Astrocyte of the cerebellum (primary cell): Measurements from ENCODE around the gene JKAMP.
"Not testable (repeated sequence)": the region's sequence is repeated elsewhere in the genome, so short reads cannot be mapped to it uniquely, and the experiment has no call there.

Experiments
- DNase-seq: peaks from one replicate; pipeline ENCODE4 v3.0.0-alpha.2; 2011; ENCODE audit warnings: low read depth
- H3K4me3 ChIP-seq: 2 replicates; pipeline ENCODE4 v1.5.1; 2011; ENCODE audit warnings: mild to moderate bottlenecking, low read depth, low read length, moderate library complexity
- CTCF ChIP-seq: IDR thresholded peaks from 2 replicates; pipeline ENCODE4 v1.5.1; 2012; ENCODE audit warnings: low read length, low read depth, moderate library complexity, mild to moderate bottlenecking; ENCODE audit errors: missing control alignments
- in situ Hi-C: cut with HindIII; loops from 2 replicates; pipeline ENCODE4 v1.10.0; 2017; ENCODE audit warnings: low sequenced_read_pairs

The JKAMP gene

GRCh38 chr14:59483819-59484638, at the start of gene JKAMP, which contains the start of gene L3HYPDH:
JKAMP (plus strand) TSS chr14:59484517; CDS start chr14:59484590, 73 bp downstream.
L3HYPDH (minus strand) TSS chr14:59484408; CDS start chr14:59484316, 92 bp downstream.
- DNase-seq, result peak; percentile 89
- H3K4me3 ChIP-seq, result peak within 1 kb of the TSS; percentile 78
- TF ChIP-seq CTCF, result peak; percentile 64
- in situ Hi-C loops, result no loop called here

GRCh38 chr14:59435101-59435500, 49.2 kb upstream of the JKAMP start:
- no peak for TF ChIP-seq CTCF
- no peak for DNase-seq
- in situ Hi-C loops, result no loop called here
- H3K4me3 ChIP-seq, result no peak overlapping the region

GRCh38 chr14:59435987-59436386, 48.3 kb upstream of the JKAMP start:
- H3K4me3 ChIP-seq, result no peak overlapping the region
- DNase-seq, result no peak
- TF ChIP-seq CTCF, result no peak
- in situ Hi-C loops, result no loop called here

- in situ Hi-C loops, result no loop called here
- TF ChIP-seq CTCF, result no peak
- H3K4me3 ChIP-seq, result no peak overlapping the region
- peak; percentile 60 for DNase-seq
Observed at GRCh38 chr14:59438195-59438647, 46.1 kb upstream of the JKAMP start.

- H3K4me3 ChIP-seq, result no peak overlapping the region
- in situ Hi-C loops, result no loop called here
- no peak for DNase-seq
- no peak for TF ChIP-seq CTCF
Observed at GRCh38 chr14:59439256-59439965, 44.9 kb upstream of the JKAMP start.

GRCh38 chr14:59448673-59449072, 35.6 kb upstream of the JKAMP start:
- in situ Hi-C loops, H3K4me3 ChIP-seq, DNase-seq: not testable (repeated sequence)

- H3K4me3 ChIP-seq, result no peak overlapping the region
- TF ChIP-seq CTCF, result no peak
- in situ Hi-C loops, result no loop called here
- no peak for DNase-seq
Observed at GRCh38 chr14:59450716-59451115, 33.6 kb upstream of the JKAMP start.
